Measurements from ENCODE around the gene ELOVL6. TPM values are rescaled to one million over a fixed set of nuclear protein-coding genes. Genes with fewer than 3 reads are reported as not detected.

Gene ELOVL6
- total and polyA plus RNA-seq, 8 donors, result 3.2 to 27.9 (median 4.4) TPM

GRCh38 chr4:110075083-110075738 lies 123.2 kb downstream of the ELOVL6 start:
- H3K27me3 ChIP-seq, result no peaks in the 10 kb centered on the region
- no peaks in the 10 kb centered on the region for H3K9me3 ChIP-seq
- TF ChIP-seq CTCF (IDR thresholded peaks at IDR 0.05) (no peak), EP300 (IDR thresholded peaks at IDR 0.05) (no peak), POLR2A (IDR thresholded peaks at IDR 0.05) (no peak), POLR2AphosphoS5 (IDR thresholded peaks at IDR 0.05) (no peak)
- intact Hi-C loops (cut with DNase I; ENCODE audit: low total_unique reads), result no loop called here
- H3K4me1 ChIP-seq, result peaks cover 0 to 23% (median 11%) of the 10 kb centered on the region in 4 donors
- no peaks in the 10 kb centered on the region for H3K36me3 ChIP-seq
- H3K27ac ChIP-seq, result no peak overlapping the region
- no peak for DNase-seq
- H3K4me3 ChIP-seq, result no peak overlapping the region

- TF ChIP-seq POLR2A (IDR thresholded peaks at IDR 0.05), result no peak
- TF ChIP-seq EP300 (IDR thresholded peaks at IDR 0.05), result no peak
- no peak for TF ChIP-seq CTCF (IDR thresholded peaks at IDR 0.05)
- no peak for TF ChIP-seq POLR2AphosphoS5 (IDR thresholded peaks at IDR 0.05)
- H3K4me3 ChIP-seq, result no peak overlapping the region
- no peaks in the 10 kb centered on the region for H3K27me3 ChIP-seq
- H3K27ac ChIP-seq, result no peak overlapping the region
- 65 to 91% (median 78%) methylated on average over 4 of the region's 4 CpGs for WGBS, 5 donors
- DNase-seq, result no peak
- intact Hi-C loops (cut with DNase I; ENCODE audit: low total_unique reads), result no loop called here
- H3K4me1 ChIP-seq, result peaks cover 0 to 23% (median 11%) of the 10 kb centered on the region in 4 donors
- H3K9me3 ChIP-seq, result no peaks in the 10 kb centered on the region
- H3K36me3 ChIP-seq, result no peaks in the 10 kb centered on the region
Measured at GRCh38 chr4:110074570-110074969, 123.8 kb downstream of the ELOVL6 start.

GRCh38 chr4:110073053-110073845 lies 125.2 kb downstream of the ELOVL6 start:
- Histone ChIP-seq H3K4me1 (peaks cover 0 to 23% (median 11%) of the 10 kb centered on the region in 4 donors), H3K4me3 (no peak overlapping the region), H3K9me3 (no peaks in the 10 kb centered on the region), H3K27me3 (no peaks in the 10 kb centered on the region), H3K27ac (no peak overlapping the region), H3K36me3 (no peaks in the 10 kb centered on the region)
- WGBS, 5 donors, result 35 to 46% (median 44%) methylated on average over 10 of the region's 10 CpGs
- intact Hi-C loops (cut with DNase I; ENCODE audit: low total_unique reads), result no loop called here
- TF ChIP-seq EP300 (IDR thresholded peaks at IDR 0.05) (no peak), POLR2AphosphoS5 (IDR thresholded peaks at IDR 0.05) (peak in 1 of 3 donors; percentile 3)
- DNase-seq, result peak in 1 of 2 donors; percentile 75

GRCh38 chr4:110071466-110071865 lies 126.9 kb downstream of the ELOVL6 start:
- intact Hi-C loops (cut with DNase I; ENCODE audit: low total_unique reads), result no loop called here
- peak; percentile 49 to 64 for DNase-seq
- H3K4me1 ChIP-seq, result peaks cover 0 to 23% (median 11%) of the 10 kb centered on the region in 4 donors
- H3K27me3 ChIP-seq, result no peaks in the 10 kb centered on the region
- WGBS, 5 donors, result 24 to 66% (median 41%) methylated on average over 6 of the region's 6 CpGs
- H3K36me3 ChIP-seq, result no peaks in the 10 kb centered on the region
- TF ChIP-seq POLR2AphosphoS5 (IDR thresholded peaks at IDR 0.05) (no peak), POLR2A (IDR thresholded peaks at IDR 0.05) (no peak), CTCF (IDR thresholded peaks at IDR 0.05) (no peak), EP300 (IDR thresholded peaks at IDR 0.05) (no peak)
- no peaks in the 10 kb centered on the region for H3K9me3 ChIP-seq
- H3K27ac ChIP-seq, result no peak overlapping the region
- H3K4me3 ChIP-seq, result no peak overlapping the region

All from stomach (tissue), 9 donors.